Activated gamma-delta T cell treated with anti-CD3 and anti-CD28 coated beads, Interleukin-2, amount 50 U/mL, for 16 hours (primary cell): Measurements from ENCODE around the gene ANKRD17.
"Not testable (repeated sequence)": the region's sequence is repeated elsewhere in the genome, so short reads cannot be mapped to it uniquely, and the experiment has no call there.

Experiments
- DNase-seq: peaks from one replicate; pipeline ENCODE4 v3.0.0-alpha.2; 2020; ENCODE audit warnings: low read depth

ANKRD17 gene

GRCh38 chr4:73248416-73248815, 10.2 kb downstream of the ANKRD17 start:
- no peak for DNase-seq

GRCh38 chr4:73247100-73247499, 11.5 kb downstream of the ANKRD17 start:
- DNase-seq: no peak

DNA sequence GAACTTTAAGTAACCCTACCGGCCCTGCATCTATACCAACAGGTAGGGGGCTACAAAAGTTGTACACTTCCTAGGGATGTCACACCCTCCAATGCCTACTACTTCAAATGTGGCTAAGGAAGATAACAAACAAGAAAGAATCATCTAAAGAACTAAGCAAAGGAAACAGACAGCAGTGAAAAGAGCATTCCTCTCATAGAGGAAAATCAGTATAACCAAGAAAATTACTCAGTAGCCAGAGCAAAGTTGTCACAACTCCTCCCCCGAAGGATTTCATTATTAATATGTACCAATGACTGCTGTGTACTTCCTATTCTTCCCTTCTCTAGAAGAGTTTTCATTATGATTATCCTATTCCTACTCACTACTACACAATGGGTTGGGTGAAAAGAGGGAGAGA, 12.6 kb downstream of the ANKRD17 start:
- DNase-seq: no peak

DNA sequence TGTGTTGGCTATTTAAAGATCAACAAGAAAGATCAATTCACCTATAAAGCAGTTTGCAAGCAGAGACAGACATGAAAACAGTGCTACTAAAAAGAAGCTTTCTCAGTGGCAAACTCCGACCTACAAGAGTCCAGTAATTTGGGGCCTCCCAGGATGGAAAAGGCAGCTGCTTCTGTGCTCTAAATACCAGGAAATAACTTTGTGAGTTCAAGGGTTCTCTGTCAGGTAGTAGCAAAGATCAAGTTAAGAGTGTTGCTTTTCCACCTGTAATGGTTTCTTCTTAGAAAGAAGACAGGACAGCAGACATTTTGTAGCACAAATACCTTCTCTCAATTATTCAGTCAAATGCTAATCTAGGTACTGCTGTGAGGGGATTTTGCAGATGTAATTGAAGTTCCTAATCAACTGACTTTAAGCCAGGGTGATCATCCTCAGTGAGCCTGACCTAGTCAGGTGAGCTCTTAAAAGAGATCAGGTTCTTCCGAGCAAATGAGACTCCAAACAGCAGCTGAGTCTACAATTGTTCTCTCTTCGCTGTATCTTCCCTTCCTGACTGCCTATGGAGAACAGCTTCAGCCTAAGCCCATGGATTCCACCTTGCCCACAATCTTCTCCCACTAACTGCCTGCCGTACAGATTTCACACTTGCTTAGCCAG, 13.5 kb downstream of the ANKRD17 start:
- DNase-seq: no peak

GRCh38 chr4:73237044-73237443, 21.6 kb downstream of the ANKRD17 start:
- DNase-seq: no peak

DNA sequence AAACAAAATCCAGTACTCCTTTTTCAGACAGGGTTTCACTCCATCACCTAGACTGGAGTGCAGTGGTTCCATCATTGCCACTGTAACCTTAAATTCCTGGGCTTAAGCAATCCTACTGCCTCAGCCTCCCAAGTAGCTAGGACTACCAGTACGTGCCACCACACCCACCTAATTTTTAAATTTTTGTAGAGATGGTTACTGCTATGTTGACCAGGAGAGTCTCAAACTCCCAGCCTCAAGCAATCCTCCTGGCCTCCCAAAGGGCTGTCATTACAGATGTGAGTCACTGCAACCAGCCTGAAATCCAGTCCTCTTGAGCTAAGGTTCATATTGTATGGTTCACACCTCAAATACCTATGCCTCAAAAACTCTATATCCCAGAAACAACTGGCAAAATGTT, 22.4 kb downstream of the ANKRD17 start:
- DNase-seq: no peak

DNA sequence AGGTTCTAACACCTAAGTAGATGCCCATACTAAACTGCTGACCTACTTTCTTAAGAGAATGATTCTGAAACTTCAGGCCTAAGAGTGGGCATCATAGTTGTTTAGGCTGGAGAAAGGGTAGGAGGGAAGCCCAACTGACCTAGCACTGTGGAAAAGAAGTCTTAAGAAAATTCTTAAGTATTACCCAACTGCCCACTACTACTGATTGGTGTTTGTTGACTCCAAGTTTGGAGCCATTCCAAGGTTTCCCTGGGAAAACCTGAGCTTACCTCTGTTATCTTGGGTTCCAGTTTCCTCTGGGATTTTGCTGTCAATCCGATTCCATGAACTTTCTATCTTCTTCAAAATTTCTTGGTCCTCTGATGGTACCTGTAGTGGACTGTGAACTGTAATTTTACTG, 23.9 kb downstream of the ANKRD17 start:
- no peak for DNase-seq

DNA sequence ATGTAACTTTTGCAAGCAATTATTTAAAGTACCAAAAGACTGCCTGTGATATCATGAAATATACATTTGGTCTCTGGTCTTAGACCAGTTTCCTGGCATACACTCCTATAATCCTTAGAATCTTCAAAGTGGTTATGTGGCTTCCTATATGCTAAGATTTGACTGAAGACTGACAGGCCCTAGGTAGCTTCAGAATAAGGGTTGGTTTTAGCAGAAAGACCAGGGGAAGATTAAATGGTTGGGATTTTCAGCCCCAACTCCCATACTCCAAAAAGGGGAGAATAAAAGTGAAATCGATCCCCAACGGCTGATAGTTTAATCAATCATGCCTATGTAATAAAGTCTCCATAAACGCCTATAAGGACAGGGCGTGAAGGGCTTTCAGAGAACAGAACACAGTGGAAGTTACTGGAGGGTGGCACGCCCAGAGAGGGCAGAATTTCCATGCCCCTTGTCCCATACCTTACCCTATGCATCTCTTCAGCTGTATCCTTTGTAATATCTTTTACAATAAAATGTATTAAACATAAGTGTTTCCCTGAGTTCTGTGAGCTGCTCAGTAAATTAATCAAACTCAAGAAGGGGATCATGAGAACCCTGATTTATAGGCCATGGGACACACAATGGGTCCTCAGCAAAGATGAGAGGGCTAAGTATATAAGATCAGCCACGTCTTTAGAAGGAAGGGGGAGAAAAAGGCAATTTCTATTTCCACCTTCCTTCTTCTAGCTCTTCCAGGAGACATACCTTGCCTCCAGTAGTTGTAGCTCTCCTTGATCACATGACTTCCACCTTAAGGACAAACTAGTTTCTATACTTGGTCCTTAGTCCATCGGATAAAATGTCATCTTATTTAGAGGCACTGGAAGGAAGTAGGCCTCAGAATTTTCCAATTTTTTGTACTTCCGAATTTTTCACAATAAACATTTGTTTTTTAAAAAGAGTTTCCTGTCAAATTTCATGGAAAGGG, 26.8 kb downstream of the ANKRD17 start:
- DNase-seq: no peak

- DNase-seq: no peak
Measured at GRCh38 chr4:73230865-73231517, 27.6 kb downstream of the ANKRD17 start.

DNA sequence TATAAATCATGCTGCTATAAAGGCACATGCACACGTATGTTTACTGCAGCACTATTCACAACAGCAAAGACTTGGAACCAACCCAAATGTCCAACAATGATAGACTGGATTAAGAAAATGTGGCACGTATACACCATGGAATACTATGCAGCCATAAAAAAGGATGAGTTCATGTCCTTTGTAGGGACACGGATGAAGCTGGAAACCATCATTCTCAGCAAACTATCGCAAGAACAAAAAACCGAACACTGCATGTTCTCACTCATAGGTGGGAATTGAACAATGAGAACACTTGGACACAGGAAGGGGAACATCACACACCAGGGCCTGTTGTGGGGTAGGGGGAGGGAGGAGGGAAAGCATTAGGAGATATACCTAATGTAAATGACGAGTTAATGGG, 29.8 kb downstream of the ANKRD17 start:
- DNase-seq: not testable (repeated sequence)

GRCh38 chr4:73224886-73225285, 33.7 kb downstream of the ANKRD17 start:
- DNase-seq: no peak

DNA sequence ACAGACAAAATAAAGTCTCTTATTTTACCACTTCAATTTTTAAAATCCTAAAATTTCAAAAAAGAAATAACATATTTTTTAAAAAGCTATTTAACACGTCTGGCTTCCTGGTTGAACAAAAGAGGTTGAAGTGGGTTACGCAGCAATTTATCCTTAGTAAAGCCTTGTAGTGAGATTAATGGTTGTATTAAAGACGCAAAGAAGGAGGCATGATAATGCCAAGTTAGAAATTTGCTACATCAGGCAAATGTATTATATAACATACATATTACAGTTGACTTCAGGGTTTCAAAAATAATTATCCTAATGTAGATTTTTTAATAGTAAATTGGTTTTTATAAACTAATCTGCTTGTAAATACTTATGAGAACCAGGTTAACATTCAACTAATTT, 35.3 kb downstream of the ANKRD17 start:
- DNase-seq: no peak

GRCh38 chr4:73222466-73223257, 35.9 kb downstream of the ANKRD17 start:
- DNase-seq: peak; percentile 43

DNA sequence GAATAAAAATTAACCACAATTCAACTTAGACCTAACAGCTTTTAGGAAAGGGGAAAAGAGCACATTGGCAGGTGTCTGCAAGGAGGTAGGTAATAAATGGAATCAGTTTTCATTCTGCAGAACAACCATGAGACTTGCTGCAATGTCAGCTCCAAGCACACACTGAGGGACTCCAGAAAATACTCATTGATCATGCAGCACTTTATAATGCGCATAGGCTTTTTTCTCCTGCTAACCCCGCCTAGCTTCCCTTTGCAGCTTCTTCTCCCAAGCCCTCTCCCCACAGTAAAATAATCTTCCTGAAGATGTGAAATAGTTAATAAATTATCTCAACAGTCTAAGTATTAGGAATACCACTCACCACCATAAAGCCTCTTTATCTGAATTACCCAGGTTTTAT, 36.9 kb downstream of the ANKRD17 start:
- DNase-seq: no peak

GRCh38 chr4:73220815-73221214, 37.8 kb downstream of the ANKRD17 start:
- DNase-seq: no peak

DNA sequence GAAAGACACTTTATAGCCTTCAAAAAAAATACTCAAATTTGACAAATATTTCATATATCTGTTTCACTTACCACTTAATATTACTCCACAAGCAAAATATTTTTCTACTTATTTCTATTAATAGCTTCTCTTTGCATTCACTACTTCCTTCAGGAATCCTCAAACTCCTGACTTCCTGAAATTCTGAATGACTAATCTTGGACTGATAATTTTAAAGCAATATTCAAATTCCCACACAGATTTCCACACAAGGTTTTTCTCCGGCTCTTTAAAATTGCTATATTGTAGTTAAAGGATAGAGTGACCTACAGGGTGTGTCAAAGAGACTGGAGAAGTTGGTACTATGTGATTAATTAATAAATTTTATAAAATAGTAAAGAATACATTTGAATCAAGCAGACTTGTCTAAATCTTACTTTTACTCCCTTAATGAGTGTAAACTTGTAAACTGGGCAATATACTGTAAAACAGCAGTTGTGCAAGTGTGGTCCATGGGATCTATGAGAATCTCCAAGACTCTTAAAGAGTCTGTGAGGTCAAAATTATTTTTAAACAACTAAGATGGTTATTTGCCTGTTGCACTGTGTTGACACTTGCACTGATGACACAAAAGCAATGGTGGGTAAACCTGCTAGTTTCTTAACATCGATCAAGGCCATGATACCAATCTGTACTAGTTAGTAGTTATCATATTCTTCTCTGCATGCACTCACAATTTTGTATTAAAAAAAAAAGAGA, 44.5 kb downstream of the ANKRD17 start:
- no peak for DNase-seq

GRCh38 chr4:73212982-73213730, 45.4 kb downstream of the ANKRD17 start:
- DNase-seq: no peak

DNA sequence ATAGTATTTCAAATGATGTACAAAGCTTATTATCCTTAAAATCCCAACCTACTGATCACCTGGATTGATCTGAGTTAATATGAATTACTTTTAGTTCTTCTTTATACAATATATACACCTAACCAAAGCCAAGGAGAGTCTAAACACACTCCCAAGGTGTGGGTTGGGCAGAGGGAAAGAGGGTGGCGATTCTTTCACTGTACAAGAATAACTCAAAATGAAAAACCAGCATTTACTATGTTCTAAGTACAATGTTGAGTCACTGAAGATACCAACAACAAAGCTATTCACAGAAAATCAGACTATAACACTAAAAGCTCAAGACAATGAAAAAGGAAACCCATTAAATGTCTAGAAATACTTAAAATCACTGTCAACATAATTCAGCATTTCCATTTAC, 46.6 kb downstream of the ANKRD17 start:
- no peak for DNase-seq

- no peak for DNase-seq
Measured at GRCh38 chr4:73208376-73208775, 50.2 kb downstream of the ANKRD17 start.

DNA sequence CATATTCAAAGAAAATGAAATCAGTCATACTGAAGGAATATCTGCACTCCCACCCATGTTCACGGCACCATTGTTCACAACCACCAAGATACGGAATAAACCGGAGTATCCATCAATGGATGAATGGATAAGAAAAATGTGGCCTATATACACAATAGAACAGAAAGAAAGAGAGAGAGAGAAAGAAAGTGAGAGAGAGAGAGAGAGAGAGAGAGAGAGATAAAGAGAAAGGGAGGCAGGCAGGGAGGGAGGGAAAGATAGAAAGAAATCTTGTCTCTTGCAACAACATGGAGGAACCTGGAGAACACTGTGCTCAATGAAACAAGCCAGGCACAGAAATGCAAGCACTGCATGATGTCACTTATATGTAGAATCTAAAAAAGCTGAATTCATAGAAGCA, 52.4 kb downstream of the ANKRD17 start:
- no peak for DNase-seq

GRCh38 chr4:73205482-73205881, 53.1 kb downstream of the ANKRD17 start:
- no peak for DNase-seq
